GM12874 (cell line): ENCODE data around the gene STXBP6.

ENCODE experiments used
- CTCF ChIP-seq: IDR thresholded peaks from 2 replicates; pipeline ENCODE4 v1.5.1; 2011; ENCODE audit warnings: low read depth, mild to moderate bottlenecking, control low read depth, low read length, moderate library complexity; ENCODE audit not compliant: insufficient read depth

STXBP6 gene

GRCh38 chr14:24887623-24888304, 162.2 kb downstream of the STXBP6 start:
- TF ChIP-seq CTCF: no peak

- no peak for TF ChIP-seq CTCF
These were observed 164.5 kb downstream of the STXBP6 start for GRCh38 chr14:24885410-24885913.

GRCh38 chr14:24883576-24883975, 166.4 kb downstream of the STXBP6 start:
- TF ChIP-seq CTCF: no peak

DNA sequence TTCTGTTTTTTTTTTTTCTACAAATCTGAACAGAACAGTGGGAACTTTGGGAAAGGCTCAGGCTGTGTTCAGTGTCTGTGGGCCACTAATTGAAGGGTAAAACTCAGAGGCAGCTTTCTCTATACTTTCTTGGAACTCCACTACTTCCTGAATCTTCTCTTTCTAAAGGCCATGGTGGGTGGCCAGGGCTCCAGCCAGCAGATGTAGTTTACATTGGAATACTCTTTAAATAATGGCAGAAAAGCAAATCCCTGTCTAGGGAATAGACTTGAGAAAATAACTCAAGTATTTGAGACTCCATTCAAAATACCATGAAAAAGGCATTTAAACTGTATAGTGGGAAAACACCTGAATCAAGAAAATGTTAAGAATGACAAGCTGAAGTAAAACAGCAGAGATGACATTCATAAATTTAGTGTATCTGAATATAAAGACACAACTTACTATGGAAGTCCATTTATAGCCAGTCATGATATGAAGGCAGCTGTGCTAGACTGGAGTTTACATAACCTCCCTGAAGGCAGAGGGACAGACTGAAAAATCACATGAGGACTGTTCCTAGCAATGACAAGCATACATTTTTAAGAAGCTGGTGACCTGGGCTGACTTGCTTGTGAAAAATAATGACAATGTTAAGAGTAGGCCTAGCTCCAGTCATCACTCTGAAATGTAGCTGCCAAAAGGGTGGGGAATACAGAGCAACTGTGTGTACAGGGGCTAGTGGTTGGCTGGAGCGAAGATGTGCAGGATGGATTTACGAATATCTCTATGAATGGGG, 168.6 kb downstream of the STXBP6 start:
- no peak for TF ChIP-seq CTCF

GRCh38 chr14:24880689-24881088, 169.3 kb downstream of the STXBP6 start:
- no peak for TF ChIP-seq CTCF

- no peak for TF ChIP-seq CTCF
These were observed 170.1 kb downstream of the STXBP6 start for GRCh38 chr14:24879661-24880386.

DNA sequence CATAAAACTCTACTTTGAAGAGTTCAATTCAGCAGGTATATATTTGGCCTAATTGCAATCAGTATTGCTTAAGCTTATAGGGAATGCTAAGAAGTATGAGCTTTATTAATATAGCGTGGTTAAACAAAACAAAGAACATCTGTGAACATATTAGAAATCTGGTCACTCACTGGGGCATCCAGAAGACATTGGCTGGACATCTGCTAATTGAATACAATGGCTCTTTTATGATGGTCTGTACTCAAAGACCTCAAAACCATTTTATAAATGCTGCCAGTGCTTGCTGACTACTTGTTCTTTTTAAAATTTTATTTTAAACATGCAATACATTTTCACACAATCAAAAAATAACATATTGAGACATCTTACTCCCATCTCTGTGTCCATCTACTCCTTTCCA, 173.0 kb downstream of the STXBP6 start:
- TF ChIP-seq CTCF: no peak
